Esophagus muscularis mucosa (tissue), 4 donors: ENCODE results near the gene IQCN. TPM values are rescaled to one million over a fixed set of nuclear protein-coding genes. Genes with fewer than 3 reads are reported as not detected.
A peak's percentile ranks its signal among the peaks of the same experiment; 100 is the strongest.
"Not testable (repeated sequence)": the region's sequence is repeated elsewhere in the genome, so short reads cannot be mapped to it uniquely, and the experiment has no call there.

Source experiments
- DNase-seq: peaks from one replicate; pipeline ENCODE4 v3.0.0-alpha.2; 2017; ENCODE audit errors: extremely low spot score
- H3K27ac ChIP-seq, 4 donors: fragments of 200-600 bp; sonication (generic); replicated peaks in 1 of 4; 1 replicate in 3 of 4; 2 replicates in 1 of 4; pipeline ENCODE4 v1.5.1; 2016 to 2019; ENCODE audit warnings: mild to moderate bottlenecking in 1 of 4
- H3K27me3 ChIP-seq, 4 donors: fragments of 200-600 bp; sonication (generic); one replicate each; pipeline versions ENCODE4 v1.5.1 to v1.6.0; 2016 to 2019
- H3K36me3 ChIP-seq, 4 donors: fragments of 200-600 bp; sonication (generic); one replicate each; pipeline ENCODE4 v1.5.1; 2016 to 2019
- H3K4me1 ChIP-seq, 4 donors: fragments of 200-600 bp; sonication (generic); one replicate each; pipeline ENCODE4 v1.5.1; 2016 to 2019
- H3K4me3 ChIP-seq, 4 donors: fragments of 200-600 bp; sonication (generic); 1 replicate in 2 of 4; 2 replicates in 2 of 4; pipeline ENCODE4 v1.5.1; 2016 to 2019; ENCODE audit warnings: mild to moderate bottlenecking in 4 of 4, moderate library complexity in 1 of 4
- H3K9me3 ChIP-seq, 4 donors: fragments of 200-600 bp; sonication (generic); 1 replicate in 3 of 4; 2 replicates in 1 of 4; pipeline ENCODE4 v1.5.1; 2016 to 2019
- EP300 ChIP-seq: sonication (generic); formaldehyde crosslinking; IDR thresholded peaks from one replicate; pipeline ENCODE4 v1.6.1; 2017; ENCODE audit warnings: antibody characterized with exemption
- POLR2A ChIP-seq: fragments of 450-650 bp; IDR thresholded peaks from one replicate; pipeline ENCODE4 v1.6.1; 2017; ENCODE audit warnings: antibody characterized with exemption, moderate library complexity, mild to moderate bottlenecking, low read depth
- POLR2AphosphoS5 ChIP-seq, 2 donors: sonication (generic); formaldehyde crosslinking; IDR thresholded peaks; one replicate each; pipeline ENCODE4 v1.6.1; 2017; ENCODE audit warnings: antibody characterized with exemption in 2 of 2
- WGBS: methylation state at CpG from one replicate; pipeline ENCODE4 v1.1.5; 2018; 5-methylcytosine and 5-hydroxymethylcytosine counted together
- intact Hi-C: fragments of 100-400 bp; cut with DNase I; formaldehyde crosslinking; loops from one replicate; pipeline ENCODE4 v1.15.1; 2023
- total RNA-seq, 4 donors: library from RNA; depleted of rRNA; stranded (reverse); fragments of >200 nt; gene quantifications; one replicate each; pipeline versions ENCODE4 v1.1.0 to v1.2.1, GENCODE V29; 2016
- TF ChIP-seq, protein P1 (sequence below), 3 experiments: fragments of 200-600 bp in 2 of 3; fragments of 450-650 bp in 1 of 3; sonication (generic) in 2 of 3; IDR thresholded peaks; one replicate each; pipeline ENCODE4 v1.5.1; 2017 to 2019; ENCODE audit warnings: antibody characterized with exemption in 3 of 3, mild to moderate bottlenecking in 2 of 3, moderate library complexity in 1 of 3

The IQCN gene
- total RNA-seq, 4 donors from 2014 or later, result 0.52 to 2.5 (median 1.3) TPM

DNA sequence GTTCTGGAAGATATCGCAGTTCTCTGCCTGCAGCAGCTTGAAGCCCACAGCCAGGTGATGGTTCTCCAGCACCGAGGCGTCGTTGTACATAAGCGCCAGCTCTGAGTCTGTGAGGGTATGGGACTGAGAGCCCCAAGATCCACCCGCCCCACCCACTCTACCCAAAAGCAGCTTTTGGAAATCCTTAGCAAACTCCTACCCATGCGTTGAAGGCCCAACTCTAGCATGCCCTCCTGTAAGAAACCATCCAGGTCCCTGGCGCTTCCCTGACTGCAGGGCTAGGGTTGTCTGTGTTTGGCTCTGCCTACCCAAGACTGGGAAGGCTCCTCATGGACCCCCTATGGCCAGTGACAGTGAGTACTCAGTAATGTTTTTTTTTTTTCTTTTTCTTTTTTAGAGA, 57.5 kb downstream of the IQCN start:
- 90% methylated on average over 4 of the region's 8 CpGs for WGBS
- Histone ChIP-seq H3K4me3 (no peak overlapping the region), H3K27me3 (peaks cover 0 to 26% (median 7%) of the 10 kb centered on the region in 4 donors), H3K27ac (no peak overlapping the region), H3K9me3 (no peaks in the 10 kb centered on the region), H3K4me1 (peaks cover 0 to 7% (median 5%) of the 10 kb centered on the region in 4 donors), H3K36me3 (no peaks in the 10 kb centered on the region)
- TF ChIP-seq POLR2A (no peak), POLR2AphosphoS5 (IDR thresholded peaks at IDR 0.05) (no peak), EP300 (no peak)
- TF ChIP-seq, protein P1, sequence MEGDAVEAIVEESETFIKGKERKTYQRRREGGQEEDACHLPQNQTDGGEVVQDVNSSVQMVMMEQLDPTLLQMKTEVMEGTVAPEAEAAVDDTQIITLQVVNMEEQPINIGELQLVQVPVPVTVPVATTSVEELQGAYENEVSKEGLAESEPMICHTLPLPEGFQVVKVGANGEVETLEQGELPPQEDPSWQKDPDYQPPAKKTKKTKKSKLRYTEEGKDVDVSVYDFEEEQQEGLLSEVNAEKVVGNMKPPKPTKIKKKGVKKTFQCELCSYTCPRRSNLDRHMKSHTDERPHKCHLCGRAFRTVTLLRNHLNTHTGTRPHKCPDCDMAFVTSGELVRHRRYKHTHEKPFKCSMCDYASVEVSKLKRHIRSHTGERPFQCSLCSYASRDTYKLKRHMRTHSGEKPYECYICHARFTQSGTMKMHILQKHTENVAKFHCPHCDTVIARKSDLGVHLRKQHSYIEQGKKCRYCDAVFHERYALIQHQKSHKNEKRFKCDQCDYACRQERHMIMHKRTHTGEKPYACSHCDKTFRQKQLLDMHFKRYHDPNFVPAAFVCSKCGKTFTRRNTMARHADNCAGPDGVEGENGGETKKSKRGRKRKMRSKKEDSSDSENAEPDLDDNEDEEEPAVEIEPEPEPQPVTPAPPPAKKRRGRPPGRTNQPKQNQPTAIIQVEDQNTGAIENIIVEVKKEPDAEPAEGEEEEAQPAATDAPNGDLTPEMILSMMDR (IDR thresholded peaks at IDR 0.05), result no peak
- intact Hi-C loops, result no loop called here
- DNase-seq, result no peak

DNA sequence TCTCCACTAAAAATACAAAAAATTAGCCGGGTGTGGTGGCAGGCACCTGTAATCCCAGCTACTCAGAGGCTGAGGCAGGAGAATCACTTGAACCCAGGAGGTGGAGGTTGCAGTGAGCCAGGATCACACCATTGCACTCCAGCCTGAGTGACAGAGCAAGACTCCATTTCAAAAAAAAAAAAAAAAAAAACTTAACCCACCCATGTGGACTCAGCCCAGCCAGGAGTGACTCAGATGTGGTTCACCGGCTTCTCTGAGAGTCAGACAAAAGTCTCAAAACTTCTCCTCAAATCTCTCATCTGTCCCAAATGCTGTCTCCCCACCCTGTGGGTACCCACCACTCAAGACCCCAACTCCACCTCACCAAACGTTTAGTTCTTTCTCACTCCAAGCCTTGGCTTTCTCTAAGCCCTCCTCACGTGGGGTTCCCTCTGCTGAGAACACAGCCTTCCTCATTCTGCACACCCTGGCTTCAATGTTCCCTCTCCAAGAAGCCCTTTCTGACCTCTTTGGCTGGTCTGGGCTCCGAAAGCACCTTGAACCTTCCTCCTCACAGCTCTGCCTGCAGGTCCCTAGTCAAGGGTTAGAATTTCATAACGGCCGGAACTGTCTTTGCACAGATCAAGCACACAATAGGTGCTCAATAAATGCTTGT, 59.3 kb downstream of the IQCN start:
- H3K4me1 ChIP-seq, result no peaks in the 10 kb centered on the region
- no peaks in the 10 kb centered on the region for H3K9me3 ChIP-seq
- no peak overlapping the region for H3K27ac ChIP-seq
- intact Hi-C loops, result no loop called here
- 70% methylated on average over 7 of the region's 7 CpGs for WGBS
- no peaks in the 10 kb centered on the region for H3K36me3 ChIP-seq
- DNase-seq, result no peak
- H3K27me3 ChIP-seq, result peaks cover 0 to 14% (median 0%) of the 10 kb centered on the region in 4 donors
- H3K4me3 ChIP-seq, result no peak overlapping the region
- TF ChIP-seq POLR2AphosphoS5 (IDR thresholded peaks at IDR 0.05), result no peak
- TF ChIP-seq EP300, result no peak
- TF ChIP-seq, protein P1 (IDR thresholded peaks at IDR 0.05), result no peak
- no peak for TF ChIP-seq POLR2A

DNA sequence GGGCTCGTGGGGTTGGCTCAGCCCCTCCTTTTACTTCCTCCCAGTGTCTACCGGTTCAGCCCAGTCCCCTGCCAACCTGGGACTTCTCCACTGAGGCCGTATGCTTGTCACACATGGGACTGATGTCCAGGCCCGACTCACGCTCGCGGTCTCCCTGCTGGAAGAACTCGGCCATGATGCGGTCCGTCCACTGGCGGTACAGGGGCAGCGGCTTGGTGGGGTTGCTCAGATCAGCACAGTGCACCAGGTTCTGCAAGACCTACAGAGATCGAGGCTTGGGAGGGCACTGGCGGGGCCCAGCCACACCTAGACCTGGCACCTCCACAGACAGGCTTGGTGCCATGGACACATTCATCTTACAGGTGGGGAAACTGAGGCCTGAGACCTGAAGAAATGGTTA, 62.6 kb downstream of the IQCN start:
- Histone ChIP-seq H3K4me1 (peaks cover 0 to 9% (median 7%) of the 10 kb centered on the region in 4 donors), H3K4me3 (no peak overlapping the region), H3K27me3 (peaks cover 0 to 24% (median 0%) of the 10 kb centered on the region in 4 donors), H3K9me3 (no peaks in the 10 kb centered on the region), H3K27ac (no peak overlapping the region), H3K36me3 (no peaks in the 10 kb centered on the region)
- TF ChIP-seq POLR2AphosphoS5 (IDR thresholded peaks at IDR 0.05) (no peak), EP300 (no peak), POLR2A (no peak)
- TF ChIP-seq, protein P1 (IDR thresholded peaks at IDR 0.05), result no peak
- 92% methylated on average over 9 of the region's 14 CpGs for WGBS
- DNase-seq, result no peak
- intact Hi-C loops, result no loop called here

DNA sequence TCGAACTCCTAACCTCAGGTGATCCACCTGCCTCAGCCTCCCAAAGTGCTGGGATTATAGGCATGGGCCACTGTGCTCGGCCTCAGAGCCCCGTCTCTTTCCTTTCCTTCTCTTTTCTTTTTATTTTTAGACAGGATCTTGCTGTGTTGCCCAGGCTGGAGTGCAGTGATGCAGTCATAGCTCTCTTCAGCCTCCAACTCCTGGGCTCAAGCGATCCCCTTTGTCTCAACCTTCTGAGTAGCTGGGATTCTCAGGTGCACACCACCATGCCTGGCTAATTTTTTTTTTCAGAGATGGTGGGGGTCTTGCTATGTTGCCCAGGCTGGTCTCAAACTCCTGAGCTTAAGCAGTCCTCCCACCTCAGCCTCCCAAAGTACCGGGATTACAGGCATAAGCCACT, 64.3 kb downstream of the IQCN start:
- Histone ChIP-seq H3K4me1 (peaks cover 8 to 22% (median 19%) of the 10 kb centered on the region in 4 donors), H3K27me3 (peaks cover 0 to 24% (median 0%) of the 10 kb centered on the region in 4 donors)
- 88% methylated on average over 5 of the region's 5 CpGs for WGBS
- H3K36me3 ChIP-seq, H3K9me3 ChIP-seq, H3K27ac ChIP-seq, H3K4me3 ChIP-seq, DNase-seq: not testable (repeated sequence)
- intact Hi-C loops, result loop anchor here (10.0 kb wide), 1 partner anchor 115 kb away; the partner anchor contains the start of gene LSM4

DNA sequence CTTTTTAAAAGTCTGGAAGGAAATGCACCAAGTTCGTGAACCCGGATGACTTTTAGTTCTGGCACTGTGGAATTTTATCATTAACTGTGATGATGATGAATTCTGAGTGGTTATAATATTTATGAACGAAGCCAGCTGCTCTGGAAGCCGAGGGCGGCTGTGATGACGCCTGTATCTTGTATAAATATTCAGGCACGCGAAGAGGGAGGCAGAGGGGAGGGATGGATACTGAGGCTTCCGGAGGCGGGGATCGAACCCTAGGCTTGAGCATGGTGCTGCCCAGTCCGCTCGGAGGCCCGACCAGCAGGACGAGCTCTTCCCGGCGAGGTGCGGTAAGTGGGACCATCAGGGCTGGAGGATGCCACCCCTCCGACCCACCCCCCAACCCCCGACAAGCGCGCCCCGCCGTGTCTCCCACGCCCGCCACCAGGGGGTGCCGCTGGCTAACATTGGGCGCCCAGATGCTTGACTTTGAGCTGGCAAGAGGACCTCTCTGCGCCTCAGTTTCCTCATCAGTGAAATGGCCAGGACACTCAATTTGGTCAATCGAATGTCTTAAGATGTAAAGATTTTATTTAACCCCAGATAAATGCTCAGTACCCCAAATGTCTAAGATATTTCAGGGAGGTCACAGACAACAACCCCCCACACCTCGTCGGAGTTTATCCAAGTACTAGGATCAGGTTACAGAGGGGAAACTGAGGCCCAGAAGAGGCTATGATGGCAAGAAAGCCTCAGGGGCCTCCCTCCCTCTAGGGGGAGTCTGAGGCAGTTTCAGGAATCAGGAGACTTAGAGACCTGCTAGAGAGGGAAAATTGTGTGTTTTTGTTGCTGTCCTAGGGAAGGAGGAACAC, 65.9 kb downstream of the IQCN start:
- peaks cover 12 to 32% (median 24%) of the 10 kb centered on the region in 4 donors for H3K4me1 ChIP-seq
- no peak for DNase-seq
- H3K27me3 ChIP-seq, result peaks cover 0 to 24% (median 0%) of the 10 kb centered on the region in 4 donors
- 16% methylated on average over 28 of the region's 32 CpGs for WGBS
- TF ChIP-seq EP300, result no peak
- TF ChIP-seq POLR2A, result no peak
- TF ChIP-seq, protein P1 (IDR thresholded peaks at IDR 0.05), result peak; percentile 37 to 81 (median 74)
- TF ChIP-seq POLR2AphosphoS5 (IDR thresholded peaks at IDR 0.05), result peak in 1 of 2 donors; percentile 28
- intact Hi-C loops, result loop anchor here (1.0 to 10.0 kb wide), 2 partner anchors 43 to 116 kb away; partner anchors contain the start of gene LSM4
- no peaks in the 10 kb centered on the region for H3K9me3 ChIP-seq
- H3K27ac ChIP-seq, result peak overlapping the region; percentile 18 to 64 (median 42)
- no peaks in the 10 kb centered on the region for H3K36me3 ChIP-seq
- peak overlapping the region in 1 of 4 donors; percentile 21 for H3K4me3 ChIP-seq
